PC-3 (cell line): ENCODE measurements around the gene TMEM86B. TPM values are rescaled to one million over a fixed set of nuclear protein-coding genes. Genes with fewer than 3 reads are reported as not detected.

Experiments used
- ATAC-seq: fragments of 200-7000 bp; cut with Tn5 transposase; 2 replicates; pipeline ENCODE4 v1.9.1; 2020; ENCODE audit warnings: mild to moderate bottlenecking, moderate library complexity
- BruUV-seq: library from RNA; stranded (reverse); fragments of 400-500 nt; replicated peaks from 2 replicates; lab custom pipeline; 2021; lab: Mats Ljungman, UMichigan
- CTCF ChIA-PET: fragments of 300-600 bp; sonication (Branson Sonifier 250); formaldehyde crosslinking; loops from one replicate; lab custom pipeline; 2022; ENCODE audit warnings: antibody characterized with exemption; lab: Charles Lee
- POLR2A ChIA-PET: fragments of 300-600 bp; sonication (Branson Sonifier 250); formaldehyde crosslinking; loops from one replicate; lab custom pipeline; 2022; ENCODE audit warnings: antibody characterized with exemption; ENCODE audit not compliant: unreplicated experiment; lab: Charles Lee
- DNase-seq: peaks from one replicate; pipeline ENCODE4 v3.0.0-alpha.2; 2015
- H2AFZ ChIP-seq: fragments of 300-600 bp; sonication (generic); 2 replicates; pipeline ENCODE4 v1.6.0; 2016; ENCODE audit warnings: antibody characterized with exemption, low read length
- H3F3A ChIP-seq: fragments of 300-600 bp; sonication (generic); one replicate; pipeline ENCODE4 v1.6.0; 2017; ENCODE audit warnings: antibody characterized with exemption, low read length, control low read depth, mild to moderate bottlenecking; ENCODE audit not compliant: unreplicated experiment
- H3K27ac ChIP-seq: fragments of 300-600 bp; sonication (generic); 2 replicates; pipeline ENCODE4 v1.5.1; 2016; ENCODE audit warnings: mild to moderate bottlenecking, low read length
- H3K27me3 ChIP-seq: fragments of 300-600 bp; sonication (generic); 2 replicates; pipeline ENCODE4 v1.6.1; 2016; ENCODE audit warnings: low read length, mixed read lengths
- H3K36me3 ChIP-seq: fragments of 300-600 bp; sonication (generic); 2 replicates; pipeline ENCODE4 v1.6.1; 2016; ENCODE audit warnings: low read depth, mixed run types, low read length, mixed read lengths
- H3K4me1 ChIP-seq: fragments of 300-600 bp; sonication (generic); 2 replicates; pipeline ENCODE4 v1.5.1; 2016; ENCODE audit warnings: low read length; ENCODE audit not compliant: insufficient read depth
- H3K4me2 ChIP-seq: fragments of 300-600 bp; sonication (generic); 2 replicates; pipeline ENCODE4 v1.6.0; 2016; ENCODE audit warnings: low read length
- H3K4me3 ChIP-seq: fragments of 300-600 bp; sonication (generic); 2 replicates; pipeline ENCODE4 v1.5.1; 2016; ENCODE audit warnings: mild to moderate bottlenecking, low read length, mixed read lengths
- H3K79me2 ChIP-seq: fragments of 300-600 bp; sonication (generic); 2 replicates; pipeline ENCODE4 v1.6.1; 2017; ENCODE audit warnings: low read length, mixed read lengths
- H3K9ac ChIP-seq: fragments of 300-600 bp; sonication (generic); 2 replicates; pipeline ENCODE4 v1.6.0; 2016; ENCODE audit warnings: mild to moderate bottlenecking, low read length
- H3K9me2 ChIP-seq: fragments of 300-600 bp; sonication (generic); replicated peaks from 2 replicates; pipeline ENCODE4 v1.6.1; 2016; ENCODE audit warnings: mixed run types, low read length, mixed read lengths
- H3K9me3 ChIP-seq: fragments of 300-600 bp; sonication (generic); 2 replicates; pipeline ENCODE4 v1.6.1; 2016; ENCODE audit warnings: low read length, mixed read lengths
- H4K20me1 ChIP-seq: fragments of 300-600 bp; sonication (generic); 2 replicates; pipeline ENCODE4 v1.6.1; 2016; ENCODE audit warnings: low read length, mixed read lengths
- EZH2 ChIP-seq: fragments of 300-600 bp; sonication (generic); IDR thresholded peaks from one replicate; pipeline ENCODE4 v1.6.1; 2017; ENCODE audit warnings: antibody characterized with exemption, mild to moderate bottlenecking, low read length; ENCODE audit not compliant: unreplicated experiment
- EZH2phosphoT487 ChIP-seq: fragments of 300-600 bp; sonication (generic); IDR thresholded peaks from 2 replicates; pipeline ENCODE4 v1.6.1; 2018; ENCODE audit warnings: mild to moderate bottlenecking, antibody characterized with exemption, low read length, borderline replicate concordance
- intact Hi-C: fragments of 100-400 bp; cut with micrococcal nuclease; formaldehyde crosslinking; loops from 2 replicates; pipeline ENCODE4 v1.9.0; 2023
- total RNA-seq: library from RNA; depleted of rRNA; stranded (reverse); fragments of >200 nt; gene quantifications from 2 replicates; pipeline ENCODE4 v1.2.3, GENCODE V29; 2014
- TF ChIP-seq, protein P1 (sequence below): fragments of 300-600 bp; sonication (generic); conservative IDR thresholded peaks from 2 replicates; pipeline ENCODE4 v1.5.1; 2017; ENCODE audit warnings: antibody characterized with exemption, low read depth, mild to moderate bottlenecking, low read length

The TMEM86B gene
- total RNA-seq, 1 experiment from 2014 or later, result 11.8 TPM

DNA sequence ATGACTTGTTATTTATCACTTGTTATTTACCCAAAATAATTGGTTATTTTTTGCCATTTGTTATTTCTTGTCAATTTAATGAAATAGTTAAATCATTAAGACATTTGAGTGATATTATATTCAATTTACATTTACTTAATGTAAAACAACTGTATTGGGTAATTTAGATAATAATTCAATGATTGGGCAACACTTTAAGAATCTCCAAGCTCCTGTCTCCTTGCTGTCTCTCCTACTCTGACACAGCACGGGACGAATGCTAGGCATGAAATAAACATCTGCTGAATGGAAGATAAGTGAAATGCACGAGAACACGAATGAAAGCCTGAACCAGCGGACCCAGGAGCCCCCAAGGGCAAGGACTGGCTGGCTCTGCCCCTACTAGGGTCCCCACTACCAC, 36.0 kb upstream of the TMEM86B start:
- Histone ChIP-seq H3K4me1 (peaks cover 7% of the 10 kb centered on the region), H3K4me3 (no peak overlapping the region), H3K9ac (no peak overlapping the region), H3K79me2 (peaks cover 6% of the 10 kb centered on the region), H3F3A (no peaks in the 10 kb centered on the region), H3K27ac (no peak overlapping the region), H2AFZ (no peak overlapping the region), H3K9me3 (no peaks in the 10 kb centered on the region), H3K36me3 (peaks cover 9% of the 10 kb centered on the region; the same call in 1 of the 2 replicates), H3K4me2 (no peak overlapping the region), H4K20me1 (no peaks in the 10 kb centered on the region), H3K27me3 (no peaks in the 10 kb centered on the region), H3K9me2 (no peaks in the 10 kb centered on the region)
- ATAC-seq (no peak), DNase-seq (no peak)
- CTCF ChIA-PET, result no interaction called here
- no TSS peak for BruUV-seq
- TF ChIP-seq EZH2, result no peak
- TF ChIP-seq, protein P1, sequence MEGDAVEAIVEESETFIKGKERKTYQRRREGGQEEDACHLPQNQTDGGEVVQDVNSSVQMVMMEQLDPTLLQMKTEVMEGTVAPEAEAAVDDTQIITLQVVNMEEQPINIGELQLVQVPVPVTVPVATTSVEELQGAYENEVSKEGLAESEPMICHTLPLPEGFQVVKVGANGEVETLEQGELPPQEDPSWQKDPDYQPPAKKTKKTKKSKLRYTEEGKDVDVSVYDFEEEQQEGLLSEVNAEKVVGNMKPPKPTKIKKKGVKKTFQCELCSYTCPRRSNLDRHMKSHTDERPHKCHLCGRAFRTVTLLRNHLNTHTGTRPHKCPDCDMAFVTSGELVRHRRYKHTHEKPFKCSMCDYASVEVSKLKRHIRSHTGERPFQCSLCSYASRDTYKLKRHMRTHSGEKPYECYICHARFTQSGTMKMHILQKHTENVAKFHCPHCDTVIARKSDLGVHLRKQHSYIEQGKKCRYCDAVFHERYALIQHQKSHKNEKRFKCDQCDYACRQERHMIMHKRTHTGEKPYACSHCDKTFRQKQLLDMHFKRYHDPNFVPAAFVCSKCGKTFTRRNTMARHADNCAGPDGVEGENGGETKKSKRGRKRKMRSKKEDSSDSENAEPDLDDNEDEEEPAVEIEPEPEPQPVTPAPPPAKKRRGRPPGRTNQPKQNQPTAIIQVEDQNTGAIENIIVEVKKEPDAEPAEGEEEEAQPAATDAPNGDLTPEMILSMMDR, result no peak
- no peak for TF ChIP-seq EZH2phosphoT487
- POLR2A ChIA-PET, result no interaction called here
- intact Hi-C loops, result no loop called here

DNA sequence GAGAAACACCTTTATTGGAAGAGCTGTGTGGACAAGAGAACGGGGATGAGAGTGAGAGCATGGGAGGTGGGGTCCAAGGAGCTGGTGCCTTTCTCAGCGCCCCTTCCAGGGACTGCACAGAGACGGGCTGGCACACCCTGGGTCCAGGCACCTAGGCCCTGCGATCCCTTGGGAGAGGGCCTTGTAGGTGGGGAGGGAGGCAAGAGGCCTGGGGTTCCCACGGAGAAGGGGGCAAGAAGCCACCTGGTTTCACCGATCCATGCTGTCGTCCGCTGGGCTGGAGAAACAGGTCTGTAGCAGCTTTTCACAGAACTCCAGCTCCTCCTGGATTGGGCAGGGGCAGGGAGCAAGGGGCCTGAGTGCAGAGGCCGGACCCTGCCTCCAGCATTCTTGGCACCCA, 33.8 kb upstream of the TMEM86B start:
- no TSS peak for BruUV-seq
- Histone ChIP-seq H3K79me2 (peaks cover 22% of the 10 kb centered on the region), H3K27ac (no peak overlapping the region), H4K20me1 (peaks cover 7% of the 10 kb centered on the region), H3K9me3 (no peaks in the 10 kb centered on the region), H3K36me3 (peaks cover 5% of the 10 kb centered on the region; the same call in 1 of the 2 replicates), H3F3A (no peaks in the 10 kb centered on the region), H2AFZ (no peak overlapping the region), H3K4me3 (no peak overlapping the region), H3K4me2 (no peak overlapping the region), H3K9ac (no peak overlapping the region), H3K27me3 (no peaks in the 10 kb centered on the region), H3K4me1 (peaks cover 9% of the 10 kb centered on the region), H3K9me2 (no peaks in the 10 kb centered on the region)
- DNase-seq (no peak), ATAC-seq (no peak)
- POLR2A ChIA-PET, result no interaction called here
- intact Hi-C loops, result no loop called here
- CTCF ChIA-PET, result no interaction called here
- TF ChIP-seq, protein P1, result no peak
- TF ChIP-seq EZH2, result no peak
- no peak for TF ChIP-seq EZH2phosphoT487

DNA sequence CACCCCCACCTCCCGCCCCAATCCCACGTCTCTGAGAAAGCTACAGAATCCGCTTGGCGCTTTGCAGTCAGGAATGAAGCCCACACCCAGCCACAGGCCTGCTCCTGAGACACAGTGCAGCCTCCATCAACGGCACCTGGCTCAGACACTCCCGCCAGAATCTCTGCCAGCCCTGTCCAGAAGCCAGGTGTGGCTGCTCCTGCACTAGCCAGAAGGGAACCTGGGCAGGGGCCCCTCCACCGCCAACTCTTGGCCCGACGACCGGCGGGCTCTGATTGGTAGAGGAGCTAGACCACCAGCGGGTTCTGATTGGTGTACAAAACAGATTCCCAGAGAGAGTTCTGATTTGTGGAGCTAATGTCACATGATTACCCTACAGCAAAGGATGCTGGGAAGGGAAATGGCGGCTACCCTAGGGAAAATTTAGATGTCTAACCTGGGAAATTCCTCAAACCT, 33.1 kb upstream of the TMEM86B start:
- H2AFZ ChIP-seq, result no peak overlapping the region
- CTCF ChIA-PET, result no interaction called here
- TF ChIP-seq EZH2, result no peak
- TF ChIP-seq, protein P1, result no peak
- H3K27me3 ChIP-seq, result no peaks in the 10 kb centered on the region
- no peak overlapping the region for H3K9ac ChIP-seq
- POLR2A ChIA-PET, result no interaction called here
- ATAC-seq (no peak), DNase-seq (no peak)
- no peaks in the 10 kb centered on the region for H3K9me3 ChIP-seq
- peaks cover 28% of the 10 kb centered on the region for H3K79me2 ChIP-seq
- no peak overlapping the region for H3K4me2 ChIP-seq
- H4K20me1 ChIP-seq, result peaks cover 14% of the 10 kb centered on the region
- peaks cover 3% of the 10 kb centered on the region; the same call in 1 of the 2 replicates for H3K36me3 ChIP-seq
- no TSS peak for BruUV-seq
- H3F3A ChIP-seq, result peaks cover 4% of the 10 kb centered on the region
- no peak overlapping the region for H3K4me3 ChIP-seq
- H3K9me2 ChIP-seq, result no peaks in the 10 kb centered on the region
- H3K4me1 ChIP-seq, result peaks cover 14% of the 10 kb centered on the region
- intact Hi-C loops, result no loop called here
- no peak overlapping the region for H3K27ac ChIP-seq
